ENCODE results near the gene CAMK2A.

DNA sequence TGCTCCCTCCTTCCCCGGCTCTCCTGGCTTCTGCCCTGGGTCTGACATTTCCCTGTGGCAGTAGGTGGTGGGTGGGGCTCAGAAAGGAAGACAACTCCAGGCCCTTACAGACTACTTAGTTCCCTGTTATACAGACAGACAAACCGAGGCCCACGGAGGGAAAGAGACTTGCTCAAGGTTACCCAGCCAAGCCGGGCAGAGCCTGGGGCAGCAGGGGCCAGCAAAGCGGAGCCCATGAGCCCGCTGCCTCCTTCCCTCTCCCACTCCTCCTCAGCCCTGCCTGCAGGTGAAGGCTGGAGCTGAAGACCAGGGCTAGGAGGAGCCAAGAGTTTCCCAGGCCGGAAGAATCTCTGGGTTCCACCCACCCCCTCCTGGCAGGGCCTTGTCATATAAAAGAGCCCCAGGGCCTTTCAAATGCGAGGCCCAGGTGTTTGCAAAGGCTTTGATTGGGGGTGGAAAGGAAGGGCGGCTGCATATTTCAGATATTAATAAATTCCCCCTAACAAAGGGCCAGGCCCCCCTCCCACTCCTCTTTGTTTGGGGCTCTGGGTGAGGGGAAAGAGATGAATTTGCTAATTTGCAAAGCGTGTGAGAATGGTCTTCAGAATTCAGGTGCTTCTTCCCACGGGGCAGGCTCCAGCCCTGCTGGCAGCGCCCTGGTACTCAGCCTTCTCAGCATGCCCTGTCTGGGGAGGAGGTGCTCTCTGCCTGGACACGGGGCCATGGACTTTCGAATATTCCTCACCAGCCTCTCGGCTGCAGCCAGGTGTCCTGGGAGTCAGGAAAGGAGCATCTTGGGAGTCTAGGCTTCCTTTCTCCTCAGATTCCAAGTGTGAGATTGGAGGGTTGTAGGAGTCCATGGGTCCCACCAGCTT is 78.2 kb downstream of the CAMK2A start:
- TF ChIP-seq, protein P1, sequence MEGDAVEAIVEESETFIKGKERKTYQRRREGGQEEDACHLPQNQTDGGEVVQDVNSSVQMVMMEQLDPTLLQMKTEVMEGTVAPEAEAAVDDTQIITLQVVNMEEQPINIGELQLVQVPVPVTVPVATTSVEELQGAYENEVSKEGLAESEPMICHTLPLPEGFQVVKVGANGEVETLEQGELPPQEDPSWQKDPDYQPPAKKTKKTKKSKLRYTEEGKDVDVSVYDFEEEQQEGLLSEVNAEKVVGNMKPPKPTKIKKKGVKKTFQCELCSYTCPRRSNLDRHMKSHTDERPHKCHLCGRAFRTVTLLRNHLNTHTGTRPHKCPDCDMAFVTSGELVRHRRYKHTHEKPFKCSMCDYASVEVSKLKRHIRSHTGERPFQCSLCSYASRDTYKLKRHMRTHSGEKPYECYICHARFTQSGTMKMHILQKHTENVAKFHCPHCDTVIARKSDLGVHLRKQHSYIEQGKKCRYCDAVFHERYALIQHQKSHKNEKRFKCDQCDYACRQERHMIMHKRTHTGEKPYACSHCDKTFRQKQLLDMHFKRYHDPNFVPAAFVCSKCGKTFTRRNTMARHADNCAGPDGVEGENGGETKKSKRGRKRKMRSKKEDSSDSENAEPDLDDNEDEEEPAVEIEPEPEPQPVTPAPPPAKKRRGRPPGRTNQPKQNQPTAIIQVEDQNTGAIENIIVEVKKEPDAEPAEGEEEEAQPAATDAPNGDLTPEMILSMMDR (IDR thresholded peaks at IDR 0.05; ENCODE audit: insufficient read depth, low read depth, low read length): no peak
- no peak for TF ChIP-seq EZH2 (IDR thresholded peaks at IDR 0.05; ENCODE audit: insufficient read depth, low read length)
